GM23338 (cell line): ENCODE measurements around the gene TPSAB1. TPM values are rescaled to one million over a fixed set of nuclear protein-coding genes. Genes with fewer than 3 reads are reported as not detected.

Experiments
- ATAC-seq: fragments of 200-7000 bp; cut with Tn5 transposase; 3 replicates; pipeline ENCODE4 v1.9.1; 2020
- DNase-seq: peaks from one replicate; pipeline ENCODE4 v3.0.0-alpha.2; 2015; ENCODE audit warnings: low spot score
- H2AFZ ChIP-seq: fragments of 200-600 bp; sonication (generic); 2 replicates; pipeline ENCODE4 v1.8.0; 2016; ENCODE audit warnings: antibody characterized with exemption, mild to moderate bottlenecking, moderate library complexity
- H3F3A ChIP-seq: fragments of 200-600 bp; sonication (generic); replicated peaks from 2 replicates; pipeline ENCODE4 v1.8.0; 2017; ENCODE audit warnings: antibody characterized with exemption, mixed run types, low read depth
- H3K27ac ChIP-seq: fragments of 200-600 bp; sonication (generic); 2 replicates; pipeline ENCODE4 v1.6.1; 2016; ENCODE audit warnings: low read depth
- H3K27me3 ChIP-seq: fragments of 200-600 bp; sonication (generic); 2 replicates; pipeline ENCODE4 v1.8.0; 2016; ENCODE audit warnings: mild to moderate bottlenecking, mixed run types, moderate library complexity; ENCODE audit not compliant: insufficient read depth
- H3K36me3 ChIP-seq: fragments of 200-600 bp; sonication (generic); 2 replicates; pipeline ENCODE4 v1.8.0; 2016; ENCODE audit warnings: mild to moderate bottlenecking; ENCODE audit not compliant: insufficient read depth
- H3K4me1 ChIP-seq: fragments of 200-600 bp; sonication (generic); 2 replicates; pipeline ENCODE4 v1.8.0; 2016; ENCODE audit warnings: mild to moderate bottlenecking, moderate library complexity; ENCODE audit not compliant: insufficient read depth
- H3K4me2 ChIP-seq: fragments of 200-600 bp; sonication (generic); 2 replicates; pipeline ENCODE4 v1.7.1; 2017; ENCODE audit warnings: mixed run types
- H3K4me3 ChIP-seq: fragments of 200-600 bp; sonication (generic); 2 replicates; pipeline ENCODE4 v1.6.1; 2016; ENCODE audit warnings: mixed run types
- H3K79me2 ChIP-seq: fragments of 200-600 bp; sonication (generic); replicated peaks from 2 replicates; pipeline ENCODE4 v1.8.0; 2017; ENCODE audit warnings: mild to moderate bottlenecking; ENCODE audit not compliant: insufficient read depth
- H3K9me2 ChIP-seq: fragments of 200-600 bp; sonication (generic); 2 replicates; pipeline ENCODE4 v1.8.0; 2017; ENCODE audit not compliant: insufficient read depth
- H4K20me1 ChIP-seq: fragments of 200-600 bp; sonication (generic); replicated peaks from 2 replicates; pipeline ENCODE4 v1.8.0; 2017; ENCODE audit warnings: mild to moderate bottlenecking; ENCODE audit not compliant: insufficient read depth
- H3K27ac Mint-ChIP-seq: 2 replicates; pipeline ENCODE4 v1.8.0; 2020; ENCODE audit warnings: inconsistent platforms, mild to moderate bottlenecking, moderate library complexity, mixed read lengths
- H3K27me3 Mint-ChIP-seq: 3 replicates; pipeline ENCODE4 v1.8.0; 2022; ENCODE audit warnings: low read depth, mild to moderate bottlenecking, moderate library complexity, mixed read lengths, inconsistent platforms; ENCODE audit not compliant: insufficient read depth, poor library complexity
- H3K36me3 Mint-ChIP-seq: 3 replicates; pipeline ENCODE4 v1.8.0; 2021; ENCODE audit warnings: low read depth, mild to moderate bottlenecking, inconsistent platforms, moderate library complexity, mixed read lengths
- H3K4me1 Mint-ChIP-seq: 3 replicates; pipeline ENCODE4 v1.8.0; 2020; ENCODE audit warnings: mild to moderate bottlenecking, inconsistent platforms, mixed read lengths
- H3K4me3 Mint-ChIP-seq: 3 replicates; pipeline ENCODE4 v1.8.0; 2021; ENCODE audit warnings: moderate library complexity, mild to moderate bottlenecking, inconsistent platforms, mixed read lengths
- H3K9me3 Mint-ChIP-seq: 3 replicates; pipeline ENCODE4 v1.8.0; 2020; ENCODE audit warnings: moderate library complexity, mild to moderate bottlenecking, inconsistent platforms, mixed read lengths
- CREB1 ChIP-seq: fragments of 250-450 bp; sonication (Bioruptor Pico); IDR thresholded peaks from 2 replicates; pipeline ENCODE4 v1.5.0; 2020; ENCODE audit warnings: low read depth, mild to moderate bottlenecking, moderate library complexity
- EZH2 ChIP-seq: fragments of 200-600 bp; sonication (generic); IDR thresholded peaks from one replicate; pipeline ENCODE4 v1.8.0; 2017; ENCODE audit warnings: antibody characterized with exemption, mild to moderate bottlenecking, low read depth; ENCODE audit not compliant: unreplicated experiment
- EZH2phosphoT487 ChIP-seq: fragments of 200-600 bp; sonication (generic); IDR thresholded peaks from one replicate; pipeline ENCODE4 v1.8.1; 2018; ENCODE audit warnings: antibody characterized with exemption; ENCODE audit not compliant: unreplicated experiment
- JUNB ChIP-seq: IDR thresholded peaks from one replicate; pipeline ENCODE4 v1.6.1; 2016; ENCODE audit warnings: antibody characterized with exemption; ENCODE audit not compliant: unreplicated experiment
- NANOG ChIP-seq: IDR thresholded peaks from 2 replicates; pipeline ENCODE4 v1.6.1; 2016; ENCODE audit warnings: antibody characterized with exemption, borderline replicate concordance
- POLR2AphosphoS5 ChIP-seq: IDR thresholded peaks from 2 replicates; pipeline ENCODE4 v1.6.1; 2016; ENCODE audit warnings: antibody characterized with exemption, low read depth
- REST ChIP-seq: IDR thresholded peaks from one replicate; pipeline ENCODE4 v1.6.1; 2018; ENCODE audit warnings: antibody characterized with exemption; ENCODE audit not compliant: unreplicated experiment
- STAT1 ChIP-seq: IDR thresholded peaks from one replicate; pipeline ENCODE4 v1.6.1; 2016; ENCODE audit warnings: antibody characterized with exemption; ENCODE audit not compliant: unreplicated experiment
- ZNF114 ChIP-seq: fragments of 250-450 bp; sonication (Bioruptor Pico); IDR thresholded peaks from 2 replicates; pipeline ENCODE4 v1.5.0; 2020; ENCODE audit warnings: mild to moderate bottlenecking, moderate library complexity
- ZNF331 ChIP-seq: fragments of 250-450 bp; sonication (Bioruptor Pico); IDR thresholded peaks from 2 replicates; pipeline ENCODE4 v1.5.0; 2020; ENCODE audit warnings: low read depth, mild to moderate bottlenecking, moderate library complexity
- polyA plus RNA-seq: library from polyadenylated mRNA; unstranded; fragments of >200 nt; fragmentation: Nextera tagmentation; extraction: Ambion mirVana; gene quantifications from 2 replicates; pipeline ENCODE4 v1.2.1, GENCODE V29; 2016
- total RNA-seq: library from RNA; depleted of rRNA; stranded (reverse); fragments of >200 nt; shearing (Covaris generic); gene quantifications from 2 replicates; pipeline ENCODE4 v1.2.3, GENCODE V29; 2014
- TF ChIP-seq, protein P1 (sequence below): IDR thresholded peaks from 2 replicates; pipeline ENCODE4 v1.6.1; 2016; ENCODE audit warnings: antibody characterized with exemption

TPSAB1 gene
- total and polyA plus RNA-seq, 2 experiments from 2014 or later: not detected

DNA sequence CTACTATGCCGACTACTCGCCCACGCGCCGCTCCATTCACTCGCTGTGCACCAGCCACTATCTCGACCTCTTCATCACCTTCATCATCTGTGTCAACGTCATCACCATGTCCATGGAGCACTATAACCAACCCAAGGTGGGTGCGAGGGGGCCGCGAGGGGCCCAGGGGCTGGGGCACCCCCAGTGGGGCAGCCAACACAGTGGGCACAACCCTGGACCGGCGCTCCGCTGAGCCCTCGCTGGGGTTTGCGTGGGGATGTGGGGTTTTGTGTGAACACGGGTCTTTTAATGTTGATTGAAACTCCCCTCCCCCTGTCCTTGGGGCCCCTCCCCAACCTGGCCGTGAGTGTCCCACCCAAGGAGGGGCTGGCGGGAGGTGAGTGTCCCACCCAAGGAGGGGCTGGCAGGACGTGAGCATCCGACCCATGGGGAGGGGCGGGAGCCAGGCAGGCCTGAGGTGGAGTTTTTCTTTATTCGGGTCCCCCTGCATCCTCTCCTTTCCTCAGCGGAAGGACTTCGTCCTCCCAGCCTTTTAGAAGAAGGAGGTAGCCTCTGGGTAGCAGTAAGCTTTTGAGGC, 26.6 kb upstream of the TPSAB1 start:
- Histone ChIP-seq H3K27ac (no peak overlapping the region), H3K27me3 (no peaks in the 10 kb centered on the region), H3K4me3 (no peak overlapping the region), H3K36me3 (no peaks in the 10 kb centered on the region), H3K79me2 (no peaks in the 10 kb centered on the region), H3K4me1 (no peaks in the 10 kb centered on the region), H3K9me2 (no peaks in the 10 kb centered on the region), H3K4me2 (no peak overlapping the region), H3F3A (no peaks in the 10 kb centered on the region), H2AFZ (no peak overlapping the region), H4K20me1 (no peaks in the 10 kb centered on the region; the same call in 1 of the 2 replicates)
- no peak for DNase-seq
- Mint-ChIP-seq H3K36me3 (no peaks in the 10 kb centered on the region), H3K27ac (no peak overlapping the region), H3K9me3 (no peaks in the 10 kb centered on the region), H3K4me1 (no peaks in the 10 kb centered on the region), H3K4me3 (no peak overlapping the region), H3K27me3 (peaks cover 8% of the 10 kb centered on the region)
- ATAC-seq: no peak
- TF ChIP-seq CREB1: no peak
- TF ChIP-seq POLR2AphosphoS5: no peak
- TF ChIP-seq ZNF331: no peak
- TF ChIP-seq, protein P1, sequence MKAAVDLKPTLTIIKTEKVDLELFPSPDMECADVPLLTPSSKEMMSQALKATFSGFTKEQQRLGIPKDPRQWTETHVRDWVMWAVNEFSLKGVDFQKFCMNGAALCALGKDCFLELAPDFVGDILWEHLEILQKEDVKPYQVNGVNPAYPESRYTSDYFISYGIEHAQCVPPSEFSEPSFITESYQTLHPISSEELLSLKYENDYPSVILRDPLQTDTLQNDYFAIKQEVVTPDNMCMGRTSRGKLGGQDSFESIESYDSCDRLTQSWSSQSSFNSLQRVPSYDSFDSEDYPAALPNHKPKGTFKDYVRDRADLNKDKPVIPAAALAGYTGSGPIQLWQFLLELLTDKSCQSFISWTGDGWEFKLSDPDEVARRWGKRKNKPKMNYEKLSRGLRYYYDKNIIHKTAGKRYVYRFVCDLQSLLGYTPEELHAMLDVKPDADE: no peak
- no peak for TF ChIP-seq EZH2
- no peak for TF ChIP-seq ZNF114 (CRISPR knock-in tag)

DNA sequence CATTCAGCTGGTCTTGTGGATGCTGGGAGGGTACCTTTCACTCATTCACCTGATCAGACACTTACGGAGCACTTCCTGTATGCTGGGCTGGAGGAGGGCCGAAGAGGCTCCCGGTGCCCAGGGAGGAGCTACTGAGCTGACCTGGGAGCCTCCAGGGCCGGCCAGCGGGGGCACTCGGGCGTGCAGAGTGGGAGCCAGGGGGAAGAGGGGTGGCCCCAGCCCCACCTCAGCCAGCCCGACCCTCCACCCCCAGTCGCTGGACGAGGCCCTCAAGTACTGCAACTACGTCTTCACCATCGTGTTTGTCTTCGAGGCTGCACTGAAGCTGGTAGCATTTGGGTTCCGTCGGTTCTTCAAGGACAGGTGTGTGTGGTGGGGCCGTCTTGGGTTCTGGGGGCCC, 25.8 kb upstream of the TPSAB1 start:
- Histone ChIP-seq H3K79me2 (no peaks in the 10 kb centered on the region), H3K4me2 (no peak overlapping the region), H2AFZ (no peak overlapping the region), H4K20me1 (no peaks in the 10 kb centered on the region; the same call in 1 of the 2 replicates), H3F3A (no peaks in the 10 kb centered on the region), H3K4me1 (no peaks in the 10 kb centered on the region), H3K4me3 (no peak overlapping the region), H3K27me3 (no peaks in the 10 kb centered on the region), H3K36me3 (no peaks in the 10 kb centered on the region), H3K27ac (no peak overlapping the region), H3K9me2 (no peaks in the 10 kb centered on the region)
- Mint-ChIP-seq H3K4me1 (no peaks in the 10 kb centered on the region), H3K4me3 (no peak overlapping the region), H3K9me3 (no peaks in the 10 kb centered on the region), H3K36me3 (no peaks in the 10 kb centered on the region), H3K27ac (no peak overlapping the region), H3K27me3 (peaks cover 8% of the 10 kb centered on the region)
- no peak for DNase-seq
- no peak for ATAC-seq
- TF ChIP-seq STAT1: no peak
- TF ChIP-seq ZNF331: no peak
- no peak for TF ChIP-seq EZH2phosphoT487
- no peak for TF ChIP-seq JUNB
- TF ChIP-seq EZH2: no peak
- TF ChIP-seq CREB1: no peak
- TF ChIP-seq NANOG: no peak
- no peak for TF ChIP-seq REST
- TF ChIP-seq, protein P1: no peak
